ENCODE results near the gene CDHR3.

DNA sequence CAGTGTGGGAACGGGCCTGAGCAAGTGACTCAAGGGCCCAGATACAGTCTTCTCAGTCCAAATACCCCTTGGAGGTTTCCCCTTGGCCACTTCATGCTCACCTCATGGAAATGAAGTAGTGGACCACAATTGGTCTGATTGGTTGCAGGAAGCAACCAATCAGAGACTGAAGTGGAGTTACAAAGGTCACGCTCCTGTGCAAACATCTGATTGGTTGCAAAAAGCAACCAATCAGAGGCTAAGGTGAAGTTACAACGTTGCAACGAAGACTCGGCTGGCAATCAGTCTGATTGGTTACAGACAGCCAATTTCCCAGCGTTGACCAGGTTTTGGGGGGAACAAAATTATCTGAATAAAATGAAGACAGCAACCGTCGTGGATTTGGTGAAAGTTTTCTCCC, 72.5 kb downstream of the CDHR3 start:
- TF ChIP-seq, protein P1, sequence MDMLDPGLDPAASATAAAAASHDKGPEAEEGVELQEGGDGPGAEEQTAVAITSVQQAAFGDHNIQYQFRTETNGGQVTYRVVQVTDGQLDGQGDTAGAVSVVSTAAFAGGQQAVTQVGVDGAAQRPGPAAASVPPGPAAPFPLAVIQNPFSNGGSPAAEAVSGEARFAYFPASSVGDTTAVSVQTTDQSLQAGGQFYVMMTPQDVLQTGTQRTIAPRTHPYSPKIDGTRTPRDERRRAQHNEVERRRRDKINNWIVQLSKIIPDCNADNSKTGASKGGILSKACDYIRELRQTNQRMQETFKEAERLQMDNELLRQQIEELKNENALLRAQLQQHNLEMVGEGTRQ (CRISPR knock-in tag; IDR thresholded peaks at IDR 0.05), result no peak
- TF ChIP-seq, protein P2, sequence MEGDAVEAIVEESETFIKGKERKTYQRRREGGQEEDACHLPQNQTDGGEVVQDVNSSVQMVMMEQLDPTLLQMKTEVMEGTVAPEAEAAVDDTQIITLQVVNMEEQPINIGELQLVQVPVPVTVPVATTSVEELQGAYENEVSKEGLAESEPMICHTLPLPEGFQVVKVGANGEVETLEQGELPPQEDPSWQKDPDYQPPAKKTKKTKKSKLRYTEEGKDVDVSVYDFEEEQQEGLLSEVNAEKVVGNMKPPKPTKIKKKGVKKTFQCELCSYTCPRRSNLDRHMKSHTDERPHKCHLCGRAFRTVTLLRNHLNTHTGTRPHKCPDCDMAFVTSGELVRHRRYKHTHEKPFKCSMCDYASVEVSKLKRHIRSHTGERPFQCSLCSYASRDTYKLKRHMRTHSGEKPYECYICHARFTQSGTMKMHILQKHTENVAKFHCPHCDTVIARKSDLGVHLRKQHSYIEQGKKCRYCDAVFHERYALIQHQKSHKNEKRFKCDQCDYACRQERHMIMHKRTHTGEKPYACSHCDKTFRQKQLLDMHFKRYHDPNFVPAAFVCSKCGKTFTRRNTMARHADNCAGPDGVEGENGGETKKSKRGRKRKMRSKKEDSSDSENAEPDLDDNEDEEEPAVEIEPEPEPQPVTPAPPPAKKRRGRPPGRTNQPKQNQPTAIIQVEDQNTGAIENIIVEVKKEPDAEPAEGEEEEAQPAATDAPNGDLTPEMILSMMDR (IDR thresholded peaks at IDR 0.05), result no peak
